ENCODE measurements around the gene IDI1. TPM values are rescaled to one million over a fixed set of nuclear protein-coding genes. Genes with fewer than 3 reads are reported as not detected.

Gene IDI1
- total RNA-seq, result 25.5 and 109 TPM in 2 replicates

DNA sequence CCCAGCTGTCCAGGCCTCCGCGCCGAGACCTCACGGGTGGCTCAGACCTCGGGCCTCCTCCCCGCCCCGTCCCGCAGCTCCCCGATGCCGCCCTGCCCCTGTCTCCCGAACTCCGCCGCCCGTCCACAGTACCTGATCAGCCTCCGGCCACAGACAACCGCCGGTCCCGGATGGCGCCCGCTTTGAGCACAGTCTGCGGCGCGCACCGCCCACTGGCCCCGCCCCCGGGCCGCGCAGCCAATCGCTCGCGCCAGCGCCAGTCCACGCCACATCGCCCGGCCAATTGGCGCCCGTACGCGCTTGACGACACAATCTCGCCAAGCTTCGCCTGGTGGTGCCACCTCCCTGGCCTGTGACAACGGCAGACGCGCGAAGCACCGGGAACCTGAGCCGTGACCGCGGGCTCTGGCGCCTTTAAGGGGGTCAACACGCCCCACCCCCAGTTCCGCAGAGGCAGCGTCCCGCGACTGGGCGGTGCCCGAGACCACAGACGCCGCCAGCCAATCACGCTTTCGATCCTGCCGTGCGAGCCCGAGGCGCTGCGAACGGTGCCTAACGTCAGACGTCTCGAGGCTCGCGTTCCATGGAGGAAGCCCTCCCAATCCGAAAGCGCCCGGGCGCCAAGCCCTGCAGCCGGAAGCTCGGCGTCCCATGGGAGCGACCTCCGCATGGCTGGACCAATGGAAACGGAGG lies at the start of gene IDI1:
Gene IDI1, minus strand, starts transcription at position 388 of the 693 bp plus-strand sequence. Its CDS starts 116 bp downstream, at position 272.

DNA sequence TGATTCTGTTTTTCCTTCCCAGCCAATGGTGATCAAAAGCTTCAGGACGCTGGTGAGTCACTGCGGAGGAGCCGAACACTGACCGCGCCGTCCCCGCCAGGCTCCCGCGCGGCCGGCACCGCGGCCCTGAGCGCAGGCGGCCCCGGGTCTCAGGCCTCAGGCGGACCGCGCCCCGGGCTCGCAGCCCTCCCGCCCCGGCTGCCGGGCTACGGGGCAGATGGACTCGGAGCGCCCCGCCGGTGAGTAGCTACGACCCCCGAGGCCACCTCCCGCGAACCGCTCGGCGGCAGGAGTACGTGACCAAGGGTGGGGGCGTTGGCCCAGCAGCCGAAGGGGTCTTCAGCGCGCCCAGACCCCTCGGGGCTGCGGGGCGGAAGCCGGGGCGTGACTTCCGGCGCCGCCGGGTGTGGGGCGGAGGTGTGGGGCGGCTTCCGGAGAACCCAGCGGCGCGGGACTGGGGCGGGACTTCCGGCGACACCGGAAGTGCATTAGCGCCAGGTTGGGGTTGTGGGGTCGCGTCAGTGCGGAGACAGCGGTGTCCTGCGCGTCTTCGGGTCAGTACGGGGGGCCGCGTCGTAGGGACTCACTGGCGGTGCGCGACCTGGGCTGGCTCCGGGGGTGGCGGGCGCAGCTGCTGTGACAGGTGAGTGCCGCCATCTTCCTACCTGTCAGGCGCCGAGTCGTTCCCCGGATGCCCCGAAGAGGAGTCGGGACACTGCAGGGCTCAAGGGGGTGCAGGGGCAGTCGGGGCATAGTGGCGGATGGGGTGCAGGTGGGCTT lies 7.6 kb upstream of the IDI1 start, which contains the start of gene WDR37:
Gene WDR37, plus strand, starts transcription at position 60 of the 780 bp plus-strand sequence. CDS start 15,771 bp downstream, outside the sequence.

GRCh38 chr10:1025683-1026082 lies 23.2 kb downstream of the IDI1 start, which contains the start of gene IDI2:
TSS of gene IDI2 (minus strand) at chr10:1025859. CDS start at chr10:1024723, 1,136 bp downstream.

Other genes with a start within 250 kb of the IDI1 start
- 32.8 and 49.4 TPM in 2 replicates for gene LARP4B, start 117.4 kb downstream of the IDI1 start, total RNA-seq
- 15.7 and 24.3 TPM in 2 replicates for gene GTPBP4, start 60.7 kb downstream of the IDI1 start, total RNA-seq
- gene IDI2, start 23.3 kb downstream of the IDI1 start, total RNA-seq, result not detected in 2 replicates
- gene WDR37, start 7.3 kb upstream of the IDI1 start, total RNA-seq, result 9.4 and 13.3 TPM in 2 replicates